Activated CD4-positive, alpha-beta T cell treated with anti-CD3 and anti-CD28 coated beads, Interleukin-2, Interleukin-4, amounts not matched to agents 100 ng/mL and 50 ng/mL, durations not matched to agents 16 hours and 8 hours (primary cell): ENCODE measurements around the gene ACTL10.

Experiments used
- DNase-seq: peaks from one replicate; pipeline ENCODE4 v3.0.0-alpha.2; 2020; ENCODE audit warnings: low spot score

Gene ACTL10

DNA sequence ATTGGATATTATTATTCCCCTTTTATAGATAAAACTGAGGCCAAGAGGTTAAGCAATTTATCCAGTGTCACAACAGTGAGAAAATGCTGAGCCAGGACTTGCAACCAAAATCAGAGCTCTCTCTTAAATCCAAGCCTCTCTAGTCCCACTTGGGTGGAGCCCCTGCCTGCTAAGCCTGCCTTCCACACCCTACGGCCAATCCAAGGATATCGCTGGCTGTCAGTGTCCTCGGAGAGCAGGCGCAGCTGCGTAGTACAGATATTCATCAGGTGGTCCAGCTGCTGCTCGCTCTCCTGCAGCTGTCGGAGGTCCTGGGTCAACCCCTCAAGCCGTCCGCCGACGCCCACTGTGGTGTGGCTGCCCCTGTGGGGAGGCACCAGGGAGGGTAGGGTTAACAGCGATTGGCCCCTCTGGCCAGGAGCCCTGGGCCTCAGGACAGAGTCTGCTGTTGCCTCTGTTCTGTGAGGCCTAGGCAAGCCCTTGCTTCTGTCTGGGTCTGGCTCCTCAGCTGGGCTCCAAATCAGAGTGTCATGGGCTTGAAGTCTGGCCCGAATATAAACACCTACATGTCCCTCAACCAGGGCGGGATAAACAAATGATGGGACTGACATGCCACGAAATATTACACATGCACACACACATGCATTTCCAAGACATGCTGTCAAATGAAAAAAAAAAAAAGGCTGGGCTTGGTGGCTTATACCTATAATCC is 11.4 kb downstream of the ACTL10 start:
- DNase-seq = no peak

DNA sequence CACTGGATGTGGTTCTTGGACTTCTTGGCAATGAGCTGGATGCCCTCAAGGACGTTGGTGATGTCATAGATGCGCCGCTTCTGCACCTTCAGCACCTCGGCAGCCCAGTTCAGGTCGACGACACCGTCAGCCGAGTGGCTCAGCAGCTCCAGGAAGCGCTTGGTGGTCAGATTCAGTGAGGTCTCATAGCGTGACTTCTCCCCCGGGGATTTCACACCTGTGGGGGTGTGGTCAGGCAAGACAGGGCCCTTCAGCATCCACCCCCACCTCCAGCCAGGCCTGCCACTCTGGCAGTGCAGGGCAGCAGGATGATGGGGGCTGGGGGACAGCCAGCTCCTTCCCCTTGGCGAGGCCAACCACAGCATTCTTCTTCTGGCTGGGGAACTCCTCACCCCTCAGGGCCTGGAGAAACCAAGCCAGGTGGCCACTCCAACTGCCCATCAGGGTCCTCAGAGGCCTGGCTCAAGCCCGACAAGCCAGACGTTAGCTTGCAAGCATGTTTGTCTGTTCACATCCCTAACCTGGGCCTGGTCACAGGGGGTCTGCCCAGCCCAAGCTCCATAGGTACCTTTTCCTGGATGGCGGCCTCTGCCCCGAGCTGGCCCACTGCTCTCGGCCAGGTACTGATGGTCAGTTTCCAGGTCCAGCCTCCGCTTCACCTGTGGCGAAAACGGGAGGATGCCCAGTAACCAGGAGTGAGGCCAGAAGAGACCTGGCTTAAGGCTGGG is 13.2 kb downstream of the ACTL10 start:
- DNase-seq = peak; percentile 68

DNA sequence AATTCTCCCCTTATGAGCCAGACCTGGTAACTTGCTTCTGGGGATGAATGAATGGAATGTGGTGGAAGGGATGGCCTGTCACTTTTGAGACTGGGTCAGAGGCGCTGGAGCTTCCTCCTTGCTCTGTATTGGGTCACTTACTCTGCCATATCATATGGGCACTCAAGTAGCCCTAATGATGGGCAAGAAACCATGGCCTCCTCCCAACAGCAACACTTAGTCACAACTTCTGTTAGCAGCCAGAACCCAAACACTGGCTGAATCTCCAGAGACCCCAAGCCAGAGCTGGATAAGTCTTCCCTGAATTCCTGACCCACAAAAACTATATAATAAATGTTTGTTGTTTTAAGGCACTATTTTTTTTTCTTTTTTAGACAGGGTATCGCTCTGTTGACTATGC is 13.9 kb downstream of the ACTL10 start:
- DNase-seq = no peak

DNA sequence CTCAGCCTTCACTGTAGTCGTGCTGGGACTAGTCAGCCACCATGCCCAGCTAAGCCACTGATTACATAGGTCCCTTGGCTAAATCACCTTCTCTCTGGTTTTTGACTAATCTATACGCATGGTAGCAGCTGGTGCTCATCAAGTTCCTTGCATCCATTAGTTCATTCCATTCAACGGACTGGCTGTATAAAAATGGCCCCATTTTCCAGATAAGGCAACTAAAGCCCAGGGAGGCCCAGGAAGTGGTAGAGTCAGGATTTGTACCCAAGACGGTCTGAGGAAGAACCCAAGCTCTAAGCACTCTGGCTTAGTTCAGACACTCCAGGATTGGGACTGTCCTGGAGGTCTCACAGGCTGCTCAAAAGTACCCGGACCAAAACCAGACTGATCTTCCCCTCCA is 14.5 kb downstream of the ACTL10 start:
- no peak for DNase-seq

DNA sequence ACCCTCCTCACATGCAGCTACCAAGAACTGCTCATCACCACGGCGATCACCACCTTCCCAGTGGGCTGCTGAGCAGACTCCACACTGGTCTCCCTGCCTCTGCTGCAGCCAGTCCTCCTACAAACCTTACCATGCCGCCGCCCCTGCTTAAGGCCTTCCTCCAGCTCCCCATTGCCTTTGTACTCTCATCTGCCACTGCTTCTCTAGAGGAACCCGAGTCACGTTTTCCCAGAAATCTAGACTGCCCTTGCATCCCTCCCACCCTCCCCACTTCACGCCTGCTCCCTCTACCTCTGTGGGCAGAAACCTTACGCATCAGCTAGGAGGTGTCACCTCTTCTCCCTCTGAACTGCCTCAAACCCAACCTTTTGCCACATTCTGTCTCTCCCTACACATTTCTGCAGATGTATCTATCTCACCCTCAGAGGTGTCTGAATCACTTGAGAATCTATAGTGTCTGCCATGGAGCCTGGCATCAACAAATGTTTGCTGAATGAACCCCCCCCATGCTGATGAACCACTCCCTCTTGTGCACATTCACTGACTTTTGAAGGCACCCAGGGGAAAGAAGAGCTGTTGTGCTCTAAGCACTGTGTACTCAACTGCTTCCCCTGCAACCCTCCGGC is 15.1 kb downstream of the ACTL10 start:
- no peak for DNase-seq

DNA sequence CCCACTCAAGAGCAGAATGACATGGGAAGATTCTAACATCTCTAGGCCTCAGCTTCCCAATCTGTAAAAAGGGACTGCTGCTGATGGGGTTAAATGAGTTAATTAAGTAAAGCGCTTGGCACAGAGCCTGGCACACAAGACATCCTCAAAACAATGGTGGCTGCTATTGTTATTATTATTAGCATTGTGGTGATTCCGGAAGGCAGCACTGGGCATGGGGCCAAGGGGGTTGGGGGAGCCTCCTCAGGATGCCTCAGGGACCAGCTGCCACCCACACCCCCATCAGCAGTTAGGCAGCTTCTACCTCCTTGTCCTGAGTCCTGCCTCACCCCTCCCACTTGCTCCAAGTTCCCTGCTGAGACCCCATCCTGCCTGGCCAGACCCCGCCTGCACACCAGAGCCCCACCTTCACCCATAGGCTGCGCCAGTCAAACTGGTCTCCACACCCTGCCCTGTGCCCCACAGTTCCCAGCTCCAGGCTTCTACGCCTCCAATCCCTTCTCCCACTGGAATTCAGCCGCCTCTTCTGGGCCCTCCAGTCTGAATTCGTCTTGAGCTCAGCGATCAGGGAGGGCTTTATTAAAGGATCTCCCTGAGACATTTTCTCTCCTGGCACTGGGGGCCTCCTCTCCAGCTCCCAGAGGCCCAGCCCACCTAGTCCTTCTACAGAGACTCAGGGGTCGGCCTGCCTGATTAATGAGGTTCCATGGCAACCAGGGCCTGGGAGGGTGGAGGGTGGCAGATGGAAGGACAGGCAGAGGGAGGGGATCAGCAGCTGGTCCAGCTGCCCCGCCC is 18.0 kb downstream of the ACTL10 start:
- no peak for DNase-seq

DNA sequence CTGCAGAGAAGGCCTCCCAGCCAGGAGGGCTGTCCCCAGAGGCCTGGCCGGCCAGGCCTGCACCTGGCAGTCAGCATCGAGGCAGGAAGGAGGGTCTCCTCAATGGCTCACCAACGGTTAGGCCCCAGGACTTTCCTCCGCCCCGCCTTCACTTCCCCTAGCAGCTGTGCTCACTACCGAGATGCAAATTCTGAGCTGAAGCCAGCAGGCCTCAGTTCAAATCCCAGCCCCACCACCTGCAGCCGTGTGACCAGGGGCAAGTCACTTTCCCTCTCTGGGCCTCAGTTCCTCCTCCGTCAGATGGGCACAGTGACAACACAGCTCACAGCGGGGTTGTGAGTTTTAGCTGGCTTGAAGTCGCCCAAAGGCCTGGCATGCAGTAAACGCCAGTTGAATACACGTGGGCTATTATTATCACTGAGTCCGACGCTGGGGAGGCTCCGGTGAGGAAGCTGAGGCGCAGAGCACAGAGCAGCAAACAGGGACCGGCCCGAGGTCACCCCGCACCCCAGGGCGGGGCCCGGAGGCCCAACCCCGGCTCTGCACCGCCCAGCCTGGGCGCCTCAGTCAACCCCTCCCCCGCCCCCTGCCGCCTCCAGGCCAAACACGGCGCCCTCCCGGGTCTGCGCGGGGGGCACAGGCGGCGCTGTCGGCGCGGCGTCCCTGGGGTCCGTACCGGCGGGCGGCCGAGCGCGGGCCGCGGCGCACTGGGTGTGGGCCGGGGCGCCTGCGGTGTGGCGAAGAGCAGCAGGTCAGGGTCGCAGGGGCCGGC is 18.8 kb downstream of the ACTL10 start:
- peak; percentile 69 for DNase-seq

DNA sequence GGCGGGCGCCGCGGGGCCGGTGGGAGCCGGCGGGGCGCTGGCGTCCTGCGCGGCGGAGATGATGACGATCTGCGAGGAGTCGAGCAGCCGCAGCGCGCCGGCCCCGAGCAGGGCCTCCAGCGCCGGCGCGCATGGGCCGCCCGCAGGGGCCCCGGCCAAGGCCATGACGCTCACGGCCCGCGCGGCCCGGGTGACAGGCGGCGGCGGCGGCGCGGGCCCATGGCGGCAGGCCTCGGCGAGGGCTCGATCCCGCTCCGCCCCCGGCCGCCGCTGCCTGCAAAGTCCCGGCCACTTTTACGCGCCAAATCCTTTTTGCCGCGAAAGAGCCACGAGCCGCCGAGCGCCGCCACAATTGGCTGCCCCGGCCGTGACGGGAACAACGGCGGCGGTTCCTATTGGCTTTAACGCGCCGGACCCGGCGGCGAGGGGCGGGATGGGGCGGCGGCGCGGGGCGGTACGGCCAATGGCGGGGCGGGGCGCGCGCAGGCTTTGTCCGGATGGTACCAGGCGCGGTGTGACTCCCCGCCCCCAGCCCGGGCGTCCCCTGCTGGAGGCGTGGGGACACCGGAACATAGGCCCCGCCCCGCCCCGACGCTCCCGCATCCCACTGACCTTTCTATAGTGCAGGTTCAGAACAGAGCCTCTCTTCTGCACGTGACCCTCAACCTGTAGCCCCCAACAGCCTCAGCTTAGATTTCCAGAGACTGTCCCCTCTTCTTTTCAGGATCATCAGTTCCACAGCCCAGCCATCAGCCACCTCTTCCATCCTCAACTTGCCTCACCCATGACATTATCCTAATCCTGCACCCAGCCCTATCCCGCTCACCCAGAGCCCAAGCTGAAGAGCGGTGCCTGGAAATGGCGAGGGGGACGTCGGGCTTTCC is 19.6 kb downstream of the ACTL10 start, which contains the start of gene E2F1:
E2F1 (minus strand) TSS at position 286 of the 884 bp plus-strand sequence; CDS start at position 165, 121 bp downstream.
- DNase-seq = peak; percentile 97

DNA sequence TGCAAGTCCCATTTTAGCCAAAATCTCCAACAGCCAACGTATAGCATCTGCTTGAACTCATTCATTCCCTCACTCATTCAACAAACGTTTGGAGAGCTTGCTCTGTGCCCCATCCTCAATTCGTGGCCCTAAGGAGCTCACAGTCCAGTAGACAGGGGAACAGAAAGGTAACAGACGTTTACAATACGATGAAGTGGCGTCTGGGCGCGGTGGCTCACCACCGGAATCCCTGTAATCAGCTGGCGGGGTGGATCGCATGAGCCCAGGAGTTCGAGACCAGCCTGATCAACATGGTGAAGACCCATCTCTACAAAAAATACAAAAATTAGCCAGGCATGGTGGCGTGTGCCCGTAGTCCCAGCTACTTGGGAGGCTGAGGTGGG is 20.2 kb downstream of the ACTL10 start:
- DNase-seq = no peak

DNA sequence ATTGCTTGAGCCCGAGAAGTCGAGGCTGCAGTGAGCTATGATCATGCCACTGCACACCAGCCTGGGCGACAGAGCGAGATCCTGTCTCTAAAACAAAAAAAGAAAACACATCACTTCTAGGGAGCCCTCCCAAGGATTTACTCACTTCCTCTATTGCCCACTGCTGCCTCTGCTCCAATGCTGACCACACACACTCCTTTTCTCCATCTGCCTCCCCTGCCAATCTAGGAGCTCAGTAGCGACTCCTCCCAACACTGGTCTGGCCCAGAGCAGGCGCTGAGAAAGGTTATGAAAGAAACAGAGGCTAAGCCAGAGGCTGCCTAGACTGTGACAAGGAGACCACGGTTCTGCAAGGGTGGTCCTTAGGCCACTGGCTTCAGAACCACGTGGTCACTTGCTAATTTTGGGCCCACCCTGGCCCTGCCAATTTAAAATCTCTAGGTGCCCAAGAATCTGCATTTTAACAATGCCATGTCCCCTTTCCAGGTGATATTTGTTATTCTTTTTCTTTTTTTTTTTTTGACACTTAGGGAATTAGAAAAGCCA is 20.7 kb downstream of the ACTL10 start:
- DNase-seq = no peak

DNA sequence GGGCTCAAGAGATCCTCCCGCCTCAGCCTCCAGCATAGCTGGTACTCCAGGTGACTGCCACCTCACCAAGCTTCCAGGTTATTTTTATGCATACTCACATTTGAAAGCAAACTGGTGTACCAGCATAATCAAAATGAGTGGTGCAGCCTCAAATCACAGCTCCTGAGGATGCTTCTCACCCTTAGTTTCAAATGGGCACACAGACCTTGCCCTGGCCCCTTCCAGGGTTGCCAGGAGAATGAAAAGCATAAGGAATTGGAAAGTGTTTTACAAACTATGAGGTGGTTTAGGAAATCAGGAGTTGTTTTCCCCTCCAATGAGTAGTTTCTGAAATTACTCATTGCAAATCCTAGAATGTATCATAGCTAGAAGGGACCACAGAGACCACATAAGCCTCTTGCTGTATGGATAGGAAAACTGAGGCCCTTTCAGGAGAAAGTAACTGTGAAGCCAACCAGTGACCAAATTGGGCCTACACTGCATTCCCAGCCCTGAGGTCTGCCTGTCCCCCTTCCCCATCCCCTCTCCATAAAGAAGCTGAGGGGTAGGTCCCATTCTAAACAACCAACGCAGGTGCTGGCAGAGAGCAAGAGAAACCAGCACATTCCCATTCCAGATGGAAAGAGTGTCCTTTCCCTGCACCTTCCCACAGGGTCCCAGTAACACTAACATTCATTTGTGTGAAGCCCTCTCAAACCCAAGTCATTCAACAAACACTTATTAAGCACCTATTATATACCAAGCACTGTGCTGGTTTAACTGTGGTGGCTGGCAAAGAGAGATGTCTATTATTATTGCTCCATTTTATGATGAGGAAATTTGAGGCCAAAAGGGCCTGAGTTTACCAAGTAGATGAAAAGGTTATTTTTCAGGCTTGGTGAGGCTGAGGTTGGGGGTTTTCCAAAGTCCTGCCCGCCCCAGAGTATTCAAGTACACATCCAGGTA is 21.5 kb downstream of the ACTL10 start:
- DNase-seq = no peak

DNA sequence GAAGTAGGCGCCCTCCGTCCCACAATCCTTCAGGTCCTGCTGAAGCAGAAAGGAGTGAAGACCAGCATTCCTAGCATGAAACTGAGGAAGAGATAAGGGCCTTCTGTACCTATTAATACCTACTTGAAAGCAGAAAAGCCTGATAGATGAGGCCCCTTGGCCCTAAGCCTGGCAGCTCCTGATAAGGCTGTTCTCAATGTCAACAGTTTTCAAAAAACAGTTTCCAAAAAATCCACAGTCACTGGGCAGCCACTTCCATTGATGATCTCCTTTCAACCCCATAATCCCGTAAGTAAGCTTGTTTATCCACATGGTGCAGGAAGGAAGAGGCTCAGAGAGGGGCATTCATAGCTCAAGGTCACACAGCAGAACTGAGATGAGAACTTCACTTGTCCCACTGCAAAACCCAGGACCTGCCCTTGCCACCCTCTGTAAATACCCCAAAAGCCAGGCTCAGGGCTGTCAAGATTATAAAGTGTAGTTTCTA is 22.2 kb downstream of the ACTL10 start:
- no peak for DNase-seq

DNA sequence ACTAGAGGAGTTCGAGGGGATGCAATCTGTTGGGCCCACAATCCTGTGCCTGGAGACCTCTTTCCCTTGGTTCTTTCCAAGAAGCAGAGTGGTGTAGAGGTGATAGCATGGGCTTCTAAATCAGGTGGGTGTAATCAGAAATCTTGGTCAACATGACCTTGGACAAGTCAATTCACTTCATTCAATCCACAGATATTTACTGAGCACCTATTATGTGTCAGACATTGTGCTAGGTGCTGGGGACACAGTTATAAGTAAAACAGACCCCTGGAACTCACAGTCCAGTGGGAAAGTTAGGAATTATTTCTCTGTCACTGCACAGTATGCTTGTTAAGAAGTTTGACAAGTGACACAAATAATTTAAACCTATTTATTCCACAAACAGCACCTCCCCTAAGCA is 22.8 kb downstream of the ACTL10 start:
- DNase-seq = no peak

DNA sequence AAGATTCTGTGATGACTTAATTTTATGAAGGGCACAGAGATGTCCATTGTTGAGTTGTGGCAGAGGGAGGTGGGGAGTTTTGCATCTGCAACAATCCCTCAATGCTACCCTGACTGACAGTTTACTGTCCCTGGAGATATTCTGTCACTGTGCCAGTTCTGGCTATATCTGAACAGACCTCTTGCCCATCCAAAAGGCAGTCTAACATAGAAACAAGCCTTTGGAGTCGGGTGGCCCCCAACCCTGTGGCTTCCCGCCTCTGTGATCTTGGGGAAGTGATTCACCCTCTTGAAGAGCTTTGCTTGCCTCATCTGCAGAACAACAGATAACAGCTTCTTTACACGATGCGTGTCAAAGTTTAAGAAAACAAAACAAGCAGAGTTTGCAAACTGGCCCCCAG is 23.2 kb downstream of the ACTL10 start:
- DNase-seq = peak; percentile 63

DNA sequence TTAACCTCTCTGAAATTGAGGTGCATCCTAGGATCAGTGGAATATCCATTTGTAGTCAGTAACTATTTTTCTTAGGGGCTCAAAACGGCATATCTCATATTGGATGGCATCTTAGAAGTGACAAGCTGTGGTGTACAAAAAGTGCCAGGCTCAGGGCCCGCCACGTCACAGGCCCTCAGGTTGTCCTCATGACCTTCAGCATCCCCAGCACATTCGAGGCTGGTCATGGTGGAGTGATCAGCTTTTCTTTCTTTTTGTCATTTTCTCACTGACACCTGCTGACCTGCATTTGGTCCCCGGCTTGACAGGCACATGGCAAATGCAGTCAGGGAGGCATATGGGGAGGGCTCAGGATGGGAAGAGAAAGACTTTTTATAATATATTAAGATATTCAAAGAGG is 26.5 kb downstream of the ACTL10 start:
- no peak for DNase-seq

DNA sequence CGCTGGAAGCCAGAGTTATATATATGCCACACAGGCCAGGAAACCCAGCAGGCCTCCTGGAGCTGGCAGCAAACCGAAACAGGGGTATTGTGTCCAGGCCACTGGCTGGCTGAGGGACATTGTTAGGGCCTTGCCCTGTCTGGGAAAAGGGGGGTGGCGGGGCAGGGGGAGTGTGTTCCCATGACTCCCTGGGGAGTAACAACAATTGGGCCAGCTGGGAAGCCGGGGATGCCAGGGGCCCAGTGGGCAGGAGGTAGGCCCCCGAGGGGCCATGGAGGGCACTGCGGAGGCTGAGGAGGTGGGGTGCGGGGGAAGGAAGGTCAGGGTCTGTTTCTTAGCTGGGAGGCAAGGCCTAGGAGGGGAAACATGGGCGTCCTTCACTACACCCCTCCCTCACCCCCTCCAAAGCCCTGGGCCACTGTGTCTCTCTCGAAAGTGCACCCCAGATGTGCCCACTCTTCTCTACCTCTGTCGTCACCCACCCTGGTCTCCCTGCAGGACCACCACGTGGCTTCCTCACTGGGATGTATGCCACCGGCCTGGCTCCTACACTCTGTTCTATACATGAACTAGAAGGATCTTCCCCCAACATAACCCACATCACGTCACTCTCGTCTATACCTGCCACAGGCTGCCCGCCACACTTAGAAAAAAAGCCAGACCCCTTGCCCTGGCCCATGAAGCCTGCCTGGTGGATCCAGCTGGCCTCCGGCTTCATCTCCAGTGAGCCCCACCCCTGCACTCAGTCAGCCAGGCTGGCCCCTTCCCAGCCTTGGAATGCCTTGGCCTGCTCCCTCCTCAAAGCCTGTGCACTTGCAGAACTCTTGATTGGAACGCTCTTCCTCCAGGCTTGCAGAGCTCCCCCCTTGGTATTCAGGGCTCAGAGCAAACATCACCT is 27.2 kb downstream of the ACTL10 start:
- DNase-seq = no peak

DNA sequence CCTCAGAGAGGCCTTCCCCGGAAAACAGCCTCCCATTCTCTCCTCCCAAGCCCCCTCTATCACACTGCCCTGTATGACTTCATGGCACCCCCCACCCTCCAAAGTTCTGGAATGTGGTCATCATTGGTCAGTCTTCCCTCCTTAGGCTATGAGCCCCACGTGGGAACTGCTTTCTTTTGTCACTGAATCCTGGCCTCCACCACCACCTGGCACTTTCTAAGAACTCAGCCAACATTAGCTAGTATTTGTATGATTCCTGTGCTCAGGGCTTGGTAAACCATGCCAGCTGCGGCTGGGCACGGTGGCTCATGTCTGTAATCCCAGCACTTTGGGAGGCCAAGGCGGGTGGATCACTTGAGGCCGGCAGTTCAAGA is 27.9 kb downstream of the ACTL10 start:
- no peak for DNase-seq

DNA sequence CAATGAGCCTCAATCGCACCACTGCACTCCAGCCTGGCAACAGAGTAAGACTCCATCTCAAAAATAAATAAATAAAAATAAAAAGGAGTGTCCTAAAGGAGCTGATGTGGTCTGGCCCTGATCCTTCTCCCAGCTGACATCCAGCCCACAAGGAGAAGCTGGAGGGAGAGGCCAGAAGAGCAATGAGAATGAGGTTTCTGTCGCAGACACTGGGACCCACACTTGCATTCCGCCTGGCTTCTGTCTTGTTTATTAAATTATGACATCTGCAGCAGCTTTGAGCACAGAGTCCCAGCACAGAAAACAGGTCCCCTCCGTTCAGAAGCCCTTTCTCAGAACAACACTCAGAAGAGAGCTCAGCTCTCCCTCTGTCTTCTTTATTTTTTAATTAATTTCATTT is 29.7 kb downstream of the ACTL10 start:
- no peak for DNase-seq
